ENCODE data around the gene ORM2.

Gene ORM2

DNA sequence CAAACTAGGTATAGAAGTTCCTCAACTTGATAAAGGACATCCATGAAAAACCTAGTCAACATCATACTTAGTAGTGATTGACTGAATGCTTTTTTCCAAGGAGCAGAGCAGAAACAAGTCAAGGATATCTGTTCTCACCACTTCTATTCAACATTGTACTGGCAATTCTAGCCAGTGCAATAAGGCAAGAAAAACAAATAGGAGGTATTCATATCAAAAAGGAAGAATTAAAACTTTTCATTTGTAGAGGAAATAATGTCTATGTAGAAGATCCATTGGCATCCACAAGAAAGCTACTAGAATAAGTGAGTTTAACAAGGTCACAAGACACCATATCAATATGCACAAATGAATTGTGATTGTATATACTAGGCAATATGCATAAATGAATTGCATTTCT is 35.0 kb upstream of the ORM2 start:
- DNase-seq (ENCODE audit: low read depth) = no peak

DNA sequence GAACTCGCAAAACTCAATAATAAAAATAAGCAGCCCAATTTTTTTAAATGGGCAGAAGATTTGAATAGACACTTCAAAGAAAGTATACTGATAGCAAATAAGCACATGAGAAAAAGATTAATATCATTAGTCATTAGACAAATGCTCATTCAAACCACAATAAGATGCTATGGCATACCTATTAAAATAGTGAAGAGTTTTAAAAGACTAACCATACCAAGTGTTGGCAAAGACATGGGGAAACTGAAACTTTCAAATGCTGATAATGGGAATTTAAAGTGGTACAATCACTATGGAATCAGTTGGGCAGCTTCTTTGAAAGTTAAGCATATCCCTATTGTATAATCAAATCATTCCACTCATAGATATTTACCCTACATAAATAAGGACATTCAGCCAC is 33.3 kb upstream of the ORM2 start:
- no peak for DNase-seq (ENCODE audit: low read depth)

DNA sequence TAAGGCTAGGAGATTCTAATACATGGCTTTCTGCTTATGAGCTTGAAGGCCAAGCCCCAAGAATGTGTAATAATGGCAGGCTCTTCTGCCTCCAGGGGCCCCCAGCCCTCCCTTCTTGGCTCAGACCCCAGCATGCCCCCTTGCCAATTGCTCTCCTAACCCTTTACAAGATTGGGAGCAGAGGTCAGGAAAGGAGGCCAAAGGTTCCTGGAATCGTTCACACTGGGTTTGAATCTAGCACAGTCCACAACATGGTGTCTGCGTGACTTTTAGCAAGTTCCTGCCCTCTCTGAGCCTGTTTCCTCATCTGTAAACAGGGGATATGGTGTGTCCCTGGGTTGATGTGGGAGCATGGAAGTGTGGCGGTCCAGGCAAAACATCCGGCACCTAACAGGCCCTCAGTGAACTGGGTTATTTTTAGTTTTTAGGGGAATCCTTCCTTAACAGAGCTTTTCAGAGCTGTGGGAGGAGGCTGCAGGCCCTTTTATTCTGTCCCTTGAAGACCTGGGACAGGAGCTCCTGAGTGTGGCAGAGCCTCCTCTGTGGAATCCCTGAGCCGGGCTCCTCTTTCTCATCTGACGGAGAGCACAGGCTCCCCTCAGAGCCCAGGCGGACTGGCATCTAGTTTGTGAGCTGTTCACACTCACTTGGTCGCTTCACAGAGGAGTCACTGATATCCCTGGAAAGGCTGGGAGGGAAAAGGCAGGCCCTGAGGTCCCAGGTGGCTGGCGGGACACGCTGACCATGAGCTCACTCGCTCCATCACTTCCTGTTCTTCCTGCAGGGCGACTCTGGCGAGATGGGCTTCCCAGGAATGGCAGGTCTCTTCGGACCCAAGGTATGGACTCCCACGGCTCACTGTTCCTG is 30.1 kb upstream of the ORM2 start:
- no peak for DNase-seq (ENCODE audit: low read depth)

DNA sequence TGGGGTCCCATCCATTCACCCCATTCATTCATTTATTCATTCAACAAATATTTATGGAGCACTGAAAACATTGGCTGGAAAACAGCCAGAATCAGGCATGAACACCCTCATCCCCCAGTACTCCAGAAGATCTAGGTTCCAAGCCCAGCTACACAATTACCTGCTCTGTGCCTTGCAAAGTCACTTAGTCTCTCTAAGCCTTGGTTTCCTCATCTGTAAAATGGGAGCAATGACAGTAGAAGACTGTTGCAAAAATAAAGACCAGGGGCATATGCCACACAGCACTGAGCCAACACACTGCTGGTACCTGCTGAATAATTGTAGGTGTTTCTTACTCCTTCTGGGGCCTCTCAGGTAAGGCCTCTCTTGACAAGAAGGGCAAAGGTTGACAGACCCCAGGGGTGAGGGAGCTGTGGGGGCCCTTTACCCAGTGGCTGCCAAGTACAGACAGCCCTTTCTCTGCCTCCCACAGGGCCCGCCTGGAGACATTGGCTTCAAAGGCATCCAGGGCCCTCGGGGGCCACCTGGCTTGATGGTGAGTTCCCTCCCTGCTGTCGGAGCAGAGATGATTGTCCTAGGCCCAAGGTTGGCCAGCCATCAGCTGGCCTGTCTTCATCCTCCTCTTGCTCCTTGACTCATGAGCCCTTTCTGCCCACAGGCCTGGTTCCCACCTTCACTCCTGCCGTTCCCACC is 29.4 kb upstream of the ORM2 start:
- DNase-seq (ENCODE audit: low read depth) = no peak

DNA sequence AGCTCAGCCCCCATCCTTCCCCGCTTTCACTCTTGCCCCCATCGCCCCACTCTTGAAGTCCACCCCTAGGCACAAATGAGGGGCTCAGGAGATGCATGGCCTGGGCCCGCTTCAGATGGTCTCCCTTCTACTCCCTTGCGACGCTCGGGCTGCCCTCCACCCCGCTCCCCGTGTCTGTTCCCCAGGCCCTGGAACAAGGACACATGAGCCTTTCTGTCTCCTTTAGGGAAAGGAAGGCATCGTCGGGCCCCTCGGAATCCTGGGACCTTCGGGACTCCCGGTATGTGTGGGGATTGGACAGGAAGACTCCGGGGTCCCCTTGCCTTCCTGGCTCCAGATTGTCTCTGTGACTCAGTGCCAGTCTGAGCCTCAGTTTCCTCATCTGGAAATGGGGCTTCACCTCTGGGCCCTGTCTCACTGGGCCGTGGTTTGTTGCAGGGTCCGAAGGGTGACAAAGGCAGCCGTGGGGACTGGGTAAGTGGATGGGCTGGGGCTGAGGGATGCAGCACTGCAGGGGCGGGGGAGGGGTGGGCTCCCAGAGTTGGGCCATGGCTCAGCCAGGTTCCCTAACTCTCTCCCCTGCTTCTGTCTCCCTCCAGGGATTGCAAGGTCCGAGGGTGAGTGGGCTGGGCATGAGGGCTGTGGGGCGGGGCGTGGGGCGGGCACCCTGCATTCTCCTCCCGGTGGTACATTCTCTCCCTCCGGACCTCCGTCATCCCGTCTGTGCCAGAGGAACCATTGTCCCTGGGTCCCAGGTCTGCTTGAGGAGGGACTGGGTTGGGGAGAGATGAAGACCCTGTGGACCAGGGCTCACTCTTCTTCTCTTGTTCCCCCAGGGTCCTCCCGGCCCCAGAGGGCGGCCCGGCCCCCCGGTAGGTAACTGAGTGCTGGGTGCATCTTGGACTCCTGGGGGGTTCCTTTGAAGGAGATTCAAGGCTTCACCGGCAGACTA is 28.5 kb upstream of the ORM2 start:
- no peak for DNase-seq (ENCODE audit: low read depth)

DNA sequence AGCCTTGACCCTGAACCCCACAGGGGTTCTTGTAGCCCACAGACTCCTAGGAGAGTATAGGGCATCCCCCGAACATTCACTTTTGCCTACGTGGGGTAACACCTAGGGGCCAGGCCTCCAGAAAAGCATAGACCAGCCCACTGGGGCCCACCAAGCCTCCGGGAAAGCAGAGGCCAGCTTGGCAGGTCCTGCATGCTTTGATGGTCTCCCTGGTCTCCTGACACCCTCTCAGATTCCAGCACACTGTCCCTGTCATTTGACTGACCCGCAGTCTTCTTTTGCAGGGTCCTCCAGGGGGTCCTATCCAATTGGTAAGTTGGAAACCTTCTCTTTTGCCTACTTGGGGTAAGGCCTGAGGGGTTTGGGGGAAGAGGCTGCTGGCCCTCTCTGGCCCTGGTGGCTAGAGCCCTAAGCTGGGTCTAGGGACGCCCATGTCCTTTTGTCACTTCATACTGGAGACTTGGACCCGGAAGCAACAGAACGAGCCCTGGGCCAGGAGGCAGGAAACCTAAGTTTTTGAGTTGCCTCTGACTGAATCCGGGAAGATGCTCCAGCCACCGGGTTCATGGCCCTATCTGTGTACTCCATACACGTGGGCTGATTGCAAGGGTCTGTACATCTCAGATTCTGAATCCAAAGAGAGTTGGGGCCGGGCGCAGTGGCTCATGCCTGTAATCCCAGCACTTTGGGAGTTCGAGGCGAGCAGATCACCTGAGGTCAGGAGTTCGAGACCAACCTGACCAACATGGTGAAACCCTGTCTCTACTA is 27.7 kb upstream of the ORM2 start:
- DNase-seq (ENCODE audit: low read depth) = no peak

DNA sequence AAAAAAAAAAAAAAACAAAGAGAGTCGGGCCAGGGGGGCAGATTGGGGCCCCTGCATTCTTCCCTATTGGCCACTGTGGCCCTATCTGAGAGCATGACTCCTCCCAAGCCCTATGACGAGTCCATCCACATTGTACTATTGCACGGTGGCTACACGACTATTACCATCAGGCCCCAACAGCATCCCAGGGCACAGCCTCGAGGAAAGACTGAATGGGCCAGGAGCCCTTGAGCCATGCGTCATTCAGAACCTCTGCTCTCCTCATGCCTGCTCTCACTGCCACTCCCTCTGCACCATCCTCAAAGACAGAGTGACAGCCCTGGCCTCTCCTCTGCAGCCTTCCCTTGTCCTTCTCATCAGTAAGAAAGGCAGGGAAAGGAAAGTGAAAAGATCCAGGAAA is 26.9 kb upstream of the ORM2 start:
- no peak for DNase-seq (ENCODE audit: low read depth)

DNA sequence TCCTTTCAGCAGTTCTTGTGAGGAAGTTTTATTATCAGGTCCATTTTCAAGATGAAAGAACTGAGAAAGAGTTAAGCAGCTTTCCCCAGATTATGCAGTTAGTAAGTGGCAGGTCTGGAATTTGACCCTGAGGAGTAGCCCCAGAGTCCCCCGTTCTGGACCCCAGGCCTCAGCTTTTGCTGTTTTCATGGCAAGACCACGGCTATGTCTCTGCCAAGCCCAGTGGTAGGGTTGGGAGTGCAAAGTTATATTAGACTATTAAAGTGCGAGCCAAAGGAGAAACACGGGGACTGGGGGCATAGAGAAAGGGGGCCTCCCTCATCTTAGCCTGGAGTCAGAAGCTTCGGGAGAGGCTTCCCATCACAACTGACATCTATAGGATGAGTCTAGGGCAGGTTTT is 26.1 kb upstream of the ORM2 start:
- DNase-seq (ENCODE audit: low read depth) = no peak

DNA sequence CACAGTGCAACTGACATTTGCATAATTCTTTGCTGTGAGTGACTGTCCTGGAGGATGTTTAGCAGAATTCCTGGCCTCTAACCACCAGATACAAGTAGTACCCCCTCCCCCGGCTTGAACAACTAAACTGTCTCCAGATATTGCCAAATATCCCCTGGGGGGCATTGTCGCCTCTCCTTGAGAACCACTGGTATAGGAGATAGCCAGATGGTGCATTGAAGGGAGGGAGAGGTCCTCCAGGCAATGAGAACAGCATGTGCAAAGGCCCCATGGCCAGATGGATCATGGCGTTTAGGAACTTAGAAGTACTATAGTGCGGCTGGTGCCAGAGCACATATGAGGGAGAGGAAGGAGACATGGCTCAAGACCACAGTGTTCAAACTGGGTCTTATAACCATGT is 25.7 kb upstream of the ORM2 start:
- no peak for DNase-seq (ENCODE audit: low read depth)

DNA sequence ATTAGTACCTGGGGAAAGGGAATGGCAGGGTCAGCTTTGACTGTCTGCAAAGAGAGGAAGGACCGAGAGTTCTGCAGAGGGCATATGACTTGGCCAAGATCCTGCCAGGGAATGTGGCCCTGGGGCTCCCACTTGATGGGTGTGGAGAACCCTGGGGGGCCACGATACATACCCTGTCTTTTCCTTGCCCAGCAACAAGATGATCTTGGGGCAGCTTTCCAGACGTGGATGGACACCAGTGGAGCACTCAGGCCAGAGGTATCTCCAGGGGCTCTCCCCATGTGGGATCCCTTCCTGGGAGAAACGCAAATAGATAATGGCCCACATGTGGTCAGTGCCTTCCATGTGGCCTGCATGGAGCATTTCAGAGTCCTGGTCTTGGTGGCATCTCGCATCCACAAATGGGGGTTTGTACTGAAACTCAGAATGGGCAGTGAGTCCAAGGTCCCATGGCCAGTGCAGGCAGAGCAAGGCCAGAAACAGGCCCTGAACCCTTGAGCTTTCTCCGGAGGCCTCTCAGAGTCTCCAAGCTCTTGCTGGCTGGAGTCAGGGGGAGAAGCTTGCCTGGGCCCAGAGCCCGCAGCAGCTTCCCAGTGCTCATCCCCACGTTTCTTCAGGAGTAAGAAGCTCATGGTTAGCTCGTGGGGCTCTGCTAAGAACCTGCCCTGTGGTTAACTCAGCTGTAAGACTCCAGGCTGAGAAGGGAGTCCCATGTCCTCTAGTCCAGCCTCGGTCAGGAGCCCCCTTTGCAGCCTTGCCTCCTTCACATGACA is 25.1 kb upstream of the ORM2 start:
- DNase-seq (ENCODE audit: low read depth) = no peak

DNA sequence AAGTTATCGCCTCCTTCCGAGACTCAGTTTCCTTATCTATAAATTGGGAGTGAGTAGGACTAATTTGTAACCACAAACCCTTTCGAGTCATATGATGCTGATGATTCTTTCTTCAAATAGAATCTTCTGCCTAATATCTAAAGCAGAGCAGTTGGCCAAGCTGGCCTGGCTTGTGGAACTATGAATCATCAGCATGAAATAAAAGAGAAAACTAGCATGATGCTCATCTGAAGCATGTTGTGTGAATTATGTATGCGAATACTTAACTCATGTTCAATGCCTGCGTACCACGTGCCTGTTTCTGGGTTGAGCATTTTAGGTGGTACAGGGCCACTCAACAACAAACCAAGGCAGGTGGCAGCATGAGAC is 21.8 kb upstream of the ORM2 start:
- DNase-seq (ENCODE audit: low read depth) = no peak

DNA sequence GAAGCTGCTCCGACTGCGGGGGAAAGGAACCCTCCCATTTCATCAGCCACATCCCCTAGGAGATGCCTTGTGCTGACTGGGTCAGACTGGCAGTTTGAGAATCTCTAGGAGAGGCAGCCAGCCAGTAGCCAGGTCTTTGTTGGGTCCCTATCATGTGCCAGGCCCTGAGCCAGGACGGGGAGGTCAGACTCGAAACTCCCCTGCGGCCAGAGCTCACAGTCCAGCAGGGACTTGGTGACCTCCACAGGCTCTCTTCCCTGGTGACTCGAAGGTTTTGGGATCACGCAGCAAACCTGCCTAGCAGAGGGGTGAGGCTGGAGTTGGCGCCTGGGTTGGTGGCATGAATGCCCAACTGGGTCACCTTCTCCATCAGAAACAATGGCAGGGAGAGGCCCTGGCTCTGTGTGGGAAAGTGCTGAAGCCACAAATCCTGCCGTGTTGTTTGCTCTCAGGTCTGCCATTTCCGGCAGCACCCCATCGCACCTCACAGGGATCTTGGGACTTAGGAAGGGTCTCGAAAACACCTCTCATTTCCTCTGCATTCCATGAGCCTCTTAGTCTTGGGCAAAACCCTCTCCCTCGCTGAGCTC is 21.2 kb upstream of the ORM2 start:
- no peak for DNase-seq (ENCODE audit: low read depth)

DNA sequence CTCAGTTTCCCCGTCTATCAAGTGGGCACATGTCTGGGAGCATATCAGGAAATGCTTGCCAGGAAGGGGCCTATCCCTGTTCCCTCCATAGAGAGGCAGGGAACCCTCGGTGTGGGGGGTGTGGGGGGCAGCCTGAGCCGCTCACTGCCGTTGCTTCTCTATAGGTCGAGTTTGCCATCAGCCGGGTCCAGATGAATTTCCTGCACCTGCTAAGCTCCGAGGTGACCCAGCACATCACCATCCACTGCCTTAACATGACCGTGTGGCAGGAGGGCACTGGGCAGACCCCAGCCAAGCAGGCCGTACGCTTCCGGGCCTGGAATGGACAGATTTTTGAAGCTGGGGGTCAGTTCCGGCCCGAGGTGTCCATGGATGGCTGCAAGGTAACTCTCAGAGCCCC is 20.6 kb upstream of the ORM2 start:
- no peak for DNase-seq (ENCODE audit: low read depth)

DNA sequence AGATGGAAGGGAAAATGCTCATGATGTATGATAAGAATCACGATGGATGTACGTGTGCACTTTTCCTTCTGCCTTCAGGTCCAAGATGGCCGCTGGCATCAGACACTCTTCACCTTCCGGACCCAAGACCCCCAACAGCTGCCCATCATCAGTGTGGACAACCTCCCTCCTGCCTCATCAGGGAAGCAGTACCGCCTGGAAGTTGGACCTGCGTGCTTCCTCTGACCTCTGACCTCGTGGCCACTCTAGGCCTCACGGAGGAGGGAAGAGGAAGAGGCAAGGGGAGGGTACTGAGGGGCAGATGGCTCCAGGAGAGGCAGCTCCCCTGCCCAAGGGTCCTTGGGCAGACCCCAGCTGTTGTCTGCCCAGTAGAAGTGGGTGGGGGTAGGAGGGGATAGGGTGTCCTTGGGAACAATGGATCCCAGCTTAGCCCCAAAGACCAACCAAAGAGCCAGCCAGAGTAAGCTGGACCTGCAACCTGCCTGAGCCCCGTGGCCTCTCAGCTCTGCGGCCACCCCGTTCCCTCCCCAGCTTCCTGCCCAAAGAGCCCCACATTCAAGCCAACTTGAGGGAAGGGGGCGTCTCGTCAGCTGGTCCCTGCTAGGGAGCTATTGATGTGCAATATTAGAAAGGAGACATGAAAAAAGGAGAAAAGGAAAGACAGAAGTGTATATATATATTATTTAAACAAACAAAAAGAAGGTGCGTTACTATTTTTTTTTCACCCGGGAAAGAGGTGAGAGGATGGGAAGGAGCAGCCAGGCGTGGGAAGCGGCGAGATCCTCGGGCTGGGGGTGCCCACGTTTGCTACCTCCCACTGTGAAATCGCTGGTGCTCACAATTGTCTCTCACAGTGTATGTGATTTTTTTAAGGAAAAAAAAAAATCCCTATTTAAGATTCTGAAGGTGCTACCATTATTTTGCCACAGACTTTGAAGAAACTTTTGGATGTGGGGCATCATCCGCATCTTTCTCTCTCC is 18.9 kb upstream of the ORM2 start:
- no peak for DNase-seq (ENCODE audit: low read depth)

DNA sequence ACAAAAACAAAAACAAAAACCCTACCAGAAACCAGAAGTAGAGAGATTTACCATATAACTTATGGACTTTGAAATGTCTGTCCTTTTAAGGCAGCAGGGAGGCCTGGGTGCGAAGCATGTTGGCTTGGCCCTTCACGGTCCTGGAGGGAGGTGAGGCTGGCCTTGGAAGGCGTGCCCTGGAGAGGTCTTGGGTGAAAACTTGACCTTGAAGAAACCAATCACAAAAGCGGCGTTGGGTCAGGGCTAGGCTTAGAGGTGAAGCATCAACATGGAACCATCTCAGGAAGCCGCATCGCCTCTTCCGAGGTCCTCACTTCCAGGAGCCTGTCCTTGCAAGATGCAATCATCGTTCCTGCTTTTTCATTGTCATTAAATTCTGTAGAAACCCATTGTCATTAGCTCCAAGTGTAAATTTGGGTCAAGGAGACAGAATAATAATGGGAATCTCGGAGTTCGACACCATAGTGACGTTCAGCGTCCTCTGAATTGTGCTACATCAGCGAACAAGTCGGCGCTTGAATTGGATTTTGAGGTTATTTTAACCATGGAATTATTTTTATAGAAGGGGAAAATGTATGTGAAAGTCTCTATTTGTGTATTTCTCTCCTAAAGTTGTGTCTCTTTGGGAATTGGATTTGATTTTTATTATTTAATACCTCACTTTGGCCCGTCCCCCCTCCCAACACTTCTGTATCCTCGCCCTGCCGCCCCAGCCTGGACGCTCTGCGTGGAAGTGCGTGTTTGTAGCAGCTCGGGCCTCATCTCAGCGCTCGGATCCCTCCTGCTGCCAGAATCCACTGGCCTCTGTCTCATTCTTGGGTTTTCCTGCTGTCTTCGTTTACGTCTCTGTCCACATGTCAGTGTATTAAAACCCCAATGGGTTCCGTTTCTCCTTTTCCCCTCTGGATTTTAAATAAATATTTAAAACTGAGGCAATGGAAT is 17.8 kb upstream of the ORM2 start:
- no peak for DNase-seq (ENCODE audit: low read depth)

DNA sequence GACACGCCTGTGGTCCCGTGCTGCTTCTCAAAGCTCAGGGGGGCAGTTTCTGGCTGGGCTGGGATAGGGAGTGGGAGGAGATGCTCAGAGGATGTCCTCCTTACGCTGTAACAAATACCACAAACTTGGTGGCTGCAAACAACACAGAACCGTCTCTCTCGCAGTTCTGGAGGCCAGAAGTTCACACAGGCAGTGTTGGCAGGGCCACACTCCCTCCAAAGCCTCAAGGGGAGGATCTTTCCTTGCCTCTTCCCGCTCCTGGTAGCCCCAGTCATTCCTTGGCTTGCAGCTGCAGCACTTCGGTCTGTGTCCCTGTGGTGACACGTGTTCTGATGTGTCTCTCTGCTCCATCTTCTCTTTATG is 17.2 kb upstream of the ORM2 start:
- no peak for DNase-seq (ENCODE audit: low read depth)

DNA sequence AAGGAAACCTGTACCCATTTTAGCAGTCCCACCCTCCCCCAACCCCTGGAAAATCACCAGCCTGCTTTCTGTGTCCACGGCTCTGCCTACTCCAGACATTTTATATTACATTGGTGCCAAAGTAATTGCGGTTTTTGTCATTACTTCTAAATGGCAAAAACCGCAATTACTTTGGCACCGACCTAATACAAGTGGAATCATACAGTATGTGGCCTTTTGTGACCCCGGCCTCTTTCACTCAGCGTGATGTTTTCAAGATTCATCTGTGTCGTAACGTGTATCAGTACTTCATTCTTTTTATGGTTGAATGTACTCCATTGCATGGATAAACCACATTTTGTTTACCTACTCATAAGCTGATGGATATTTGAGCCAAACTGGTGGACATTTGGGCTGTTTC is 16.5 kb upstream of the ORM2 start:
- no peak for DNase-seq (ENCODE audit: low read depth)

DNA sequence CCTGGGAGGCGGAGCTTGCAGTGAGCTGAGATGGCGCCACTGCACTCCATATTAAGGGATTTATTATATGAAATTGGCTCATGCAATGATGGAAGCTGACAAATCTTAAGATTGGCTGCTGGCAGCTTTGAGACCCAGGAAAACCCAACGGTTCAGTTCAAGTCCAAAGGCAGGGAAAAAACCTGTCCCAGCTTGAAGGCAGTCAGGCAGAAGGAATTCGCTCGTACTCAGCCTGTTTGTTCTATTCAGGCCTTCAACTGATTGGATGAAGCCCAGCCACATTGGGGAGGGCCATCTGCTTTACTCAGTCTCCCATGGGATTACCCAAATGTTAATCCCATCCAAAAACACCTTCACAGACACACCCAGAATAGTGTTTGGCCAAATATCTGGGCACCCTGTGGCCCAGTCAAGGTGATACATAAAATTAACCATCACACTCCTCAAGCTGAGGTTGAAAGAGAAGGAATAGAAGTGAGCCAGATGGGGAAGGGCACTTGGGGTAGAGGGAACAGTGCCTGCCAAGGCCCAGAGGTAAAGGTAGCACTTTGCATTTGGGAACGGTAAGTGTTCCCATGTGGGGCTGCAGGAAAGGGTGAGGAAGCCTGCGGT is 15.3 kb upstream of the ORM2 start:
- DNase-seq (ENCODE audit: low read depth) = no peak
